Measurements from ENCODE around the gene TXK.

- TF ChIP-seq EZH2phosphoT487 (IDR thresholded peaks at IDR 0.05; ENCODE audit: insufficient read depth, low read depth) (no peak), EZH2 (IDR thresholded peaks at IDR 0.05; ENCODE audit: insufficient read depth, poor library complexity, severe bottlenecking) (no peak)
Observed at GRCh38 chr4:48180234-48180633, 46.2 kb upstream of the TXK start.

All from GM23248 (cell line).